Peyer's patch (tissue), 4 donors: ENCODE data around the gene MCTP2.

ENCODE experiments used
- POLR2A ChIP-seq, 2 donors: fragments of 450-650 bp; IDR thresholded peaks; one replicate each; pipeline ENCODE4 v1.5.1; 2017; ENCODE audit warnings: antibody characterized with exemption in 2 of 2, mild to moderate bottlenecking in 2 of 2, moderate library complexity in 2 of 2
- TF ChIP-seq, protein P1 (sequence below), 6 experiments: fragments of 450-650 bp in 4 of 6; fragments of 200-600 bp in 2 of 6; sonication (generic) in 1 of 6; IDR thresholded peaks; one replicate each; pipeline ENCODE4 v1.5.1; 2017 to 2019; ENCODE audit warnings: antibody characterized with exemption in 6 of 6, mild to moderate bottlenecking in 3 of 6, moderate library complexity in 1 of 6

DNA sequence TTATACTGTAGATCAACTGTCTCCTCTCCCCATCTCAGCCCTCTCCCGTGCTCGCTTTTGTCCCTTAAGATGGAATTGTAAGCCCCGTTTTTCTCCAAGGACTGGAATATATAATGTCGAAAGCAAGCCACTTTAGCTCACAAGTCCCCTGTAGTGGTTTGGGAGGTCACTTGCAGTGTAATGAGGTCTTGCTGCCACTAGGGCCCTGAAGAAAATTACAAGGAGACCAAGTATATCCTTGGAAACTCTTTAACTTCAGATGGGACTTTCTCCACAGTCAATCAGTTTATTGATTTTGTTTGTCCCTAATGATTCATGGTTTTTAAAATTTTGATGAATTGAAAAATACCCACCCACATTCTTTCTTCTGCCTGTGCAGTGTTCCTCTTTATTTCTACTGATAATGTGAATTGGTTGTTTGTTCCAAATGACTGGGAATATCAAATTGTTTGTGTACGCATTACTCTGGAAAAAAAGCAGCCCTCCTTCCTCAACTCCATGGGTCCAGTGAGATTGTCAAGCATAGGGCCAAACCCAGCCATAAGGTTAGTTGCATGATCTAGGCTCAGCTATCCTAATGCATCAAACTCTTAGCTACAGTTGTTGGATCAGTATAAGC lies 294.8 kb downstream of the MCTP2 start:
- TF ChIP-seq, protein P1, sequence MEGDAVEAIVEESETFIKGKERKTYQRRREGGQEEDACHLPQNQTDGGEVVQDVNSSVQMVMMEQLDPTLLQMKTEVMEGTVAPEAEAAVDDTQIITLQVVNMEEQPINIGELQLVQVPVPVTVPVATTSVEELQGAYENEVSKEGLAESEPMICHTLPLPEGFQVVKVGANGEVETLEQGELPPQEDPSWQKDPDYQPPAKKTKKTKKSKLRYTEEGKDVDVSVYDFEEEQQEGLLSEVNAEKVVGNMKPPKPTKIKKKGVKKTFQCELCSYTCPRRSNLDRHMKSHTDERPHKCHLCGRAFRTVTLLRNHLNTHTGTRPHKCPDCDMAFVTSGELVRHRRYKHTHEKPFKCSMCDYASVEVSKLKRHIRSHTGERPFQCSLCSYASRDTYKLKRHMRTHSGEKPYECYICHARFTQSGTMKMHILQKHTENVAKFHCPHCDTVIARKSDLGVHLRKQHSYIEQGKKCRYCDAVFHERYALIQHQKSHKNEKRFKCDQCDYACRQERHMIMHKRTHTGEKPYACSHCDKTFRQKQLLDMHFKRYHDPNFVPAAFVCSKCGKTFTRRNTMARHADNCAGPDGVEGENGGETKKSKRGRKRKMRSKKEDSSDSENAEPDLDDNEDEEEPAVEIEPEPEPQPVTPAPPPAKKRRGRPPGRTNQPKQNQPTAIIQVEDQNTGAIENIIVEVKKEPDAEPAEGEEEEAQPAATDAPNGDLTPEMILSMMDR (IDR thresholded peaks at IDR 0.05): peak in 2 of 6 experiments; percentile 21 to 22
- TF ChIP-seq POLR2A (IDR thresholded peaks at IDR 0.05): no peak
